Embryonic facial prominence (tissue), 1 donor: ENCODE data around the gene ATP8B2.
"Not testable (repeated sequence)": the region's sequence is repeated elsewhere in the genome, so short reads cannot be mapped to it uniquely, and the experiment has no call there.

ENCODE experiments used
- DNase-seq: peaks from one replicate; pipeline ENCODE4 v3.0.0-alpha.2; 2016; ENCODE audit errors: extremely low spot score

The ATP8B2 gene

GRCh38 chr1:154347961-154348360 is 22.6 kb downstream of the ATP8B2 start:
- no peak for DNase-seq

- no peak for DNase-seq
These were observed 23.2 kb downstream of the ATP8B2 start for GRCh38 chr1:154348429-154349076.

- no peak for DNase-seq
These were observed 23.8 kb downstream of the ATP8B2 start for GRCh38 chr1:154349121-154349520.

GRCh38 chr1:154350383-154350782 is 25.1 kb downstream of the ATP8B2 start:
- no peak for DNase-seq

GRCh38 chr1:154351363-154352068 is 26.2 kb downstream of the ATP8B2 start:
- no peak for DNase-seq

- DNase-seq: no peak
These were observed 26.9 kb downstream of the ATP8B2 start for GRCh38 chr1:154352245-154352580.

GRCh38 chr1:154352581-154353459 is 27.5 kb downstream of the ATP8B2 start:
- peak; percentile 28 for DNase-seq

GRCh38 chr1:154353460-154353904 is 28.2 kb downstream of the ATP8B2 start:
- DNase-seq: no peak

GRCh38 chr1:154353966-154354365 is 28.6 kb downstream of the ATP8B2 start:
- no peak for DNase-seq

- no peak for DNase-seq
These were observed 33.2 kb downstream of the ATP8B2 start for GRCh38 chr1:154358519-154358918.

- DNase-seq: no peak
These were observed 35.0 kb downstream of the ATP8B2 start for GRCh38 chr1:154360288-154360687.

GRCh38 chr1:154360881-154361280 is 35.6 kb downstream of the ATP8B2 start:
- DNase-seq: not testable (repeated sequence)

- no peak for DNase-seq
These were observed 36.0 kb downstream of the ATP8B2 start for GRCh38 chr1:154361357-154361756.

- DNase-seq: no peak
These were observed 46.1 kb downstream of the ATP8B2 start for GRCh38 chr1:154371436-154371835.

GRCh38 chr1:154373777-154374357 is 48.5 kb downstream of the ATP8B2 start:
- DNase-seq: not testable (repeated sequence)

GRCh38 chr1:154379301-154379700 is 54.0 kb downstream of the ATP8B2 start:
- no peak for DNase-seq

GRCh38 chr1:154384650-154385489 is 59.5 kb downstream of the ATP8B2 start:
- DNase-seq: no peak

- DNase-seq: no peak
These were observed 61.5 kb downstream of the ATP8B2 start for GRCh38 chr1:154386643-154387352.

GRCh38 chr1:154391086-154391770 is 65.9 kb downstream of the ATP8B2 start:
- no peak for DNase-seq

GRCh38 chr1:154398141-154398540 is 72.8 kb downstream of the ATP8B2 start:
- DNase-seq: no peak
